ENCODE measurements around the gene NUP42.

The NUP42 gene

GRCh38 chr7:23239698-23240097, 57.9 kb downstream of the NUP42 start:
- no peak for DNase-seq (ENCODE audit: insufficient read length, low spot score)
- no peak for FAIRE-seq
- TF ChIP-seq TAF1 (IDR thresholded peaks at IDR 0.05; ENCODE audit: low read depth, low read length) = no peak
- TF ChIP-seq POLR2A (IDR thresholded peaks at IDR 0.05; ENCODE audit: low read depth, low read length) = no peak
- no peak for TF ChIP-seq POU2F2 (IDR thresholded peaks at IDR 0.05; ENCODE audit: low read depth, low read length)
- TF ChIP-seq PAX5 (IDR thresholded peaks at IDR 0.05; ENCODE audit: insufficient read depth, low read length, severe bottlenecking) = no peak
- no peak for TF ChIP-seq SPI1 (IDR thresholded peaks at IDR 0.05; ENCODE audit: low read depth, low read length)
- TF ChIP-seq POLR2AphosphoS5 (IDR thresholded peaks at IDR 0.05; ENCODE audit: low read depth, low read length) = no peak

GRCh38 chr7:23242321-23242720, 60.5 kb downstream of the NUP42 start:
- TF ChIP-seq TAF1 (IDR thresholded peaks at IDR 0.05; ENCODE audit: low read depth, low read length) = no peak
- TF ChIP-seq POLR2A (IDR thresholded peaks at IDR 0.05; ENCODE audit: low read depth, low read length) = no peak
- no peak for TF ChIP-seq PAX5 (IDR thresholded peaks at IDR 0.05; ENCODE audit: insufficient read depth, low read length, severe bottlenecking)
- TF ChIP-seq SPI1 (IDR thresholded peaks at IDR 0.05; ENCODE audit: low read depth, low read length) = 0 out of 2 replicates have a peak, but pooled peaks have one; percentile 17
- DNase-seq (ENCODE audit: insufficient read length, low spot score) (no peak), FAIRE-seq (no peak)

- no peak for FAIRE-seq
- DNase-seq (ENCODE audit: insufficient read length, low spot score) = no peak
- TF ChIP-seq POLR2A (IDR thresholded peaks at IDR 0.05; ENCODE audit: low read depth, low read length) (no peak), TAF1 (IDR thresholded peaks at IDR 0.05; ENCODE audit: low read depth, low read length) (no peak), PAX5 (IDR thresholded peaks at IDR 0.05; ENCODE audit: insufficient read depth, low read length, severe bottlenecking) (no peak), SPI1 (IDR thresholded peaks at IDR 0.05; ENCODE audit: low read depth, low read length) (no peak), POLR2AphosphoS5 (IDR thresholded peaks at IDR 0.05; ENCODE audit: low read depth, low read length) (no peak), POU2F2 (IDR thresholded peaks at IDR 0.05; ENCODE audit: low read depth, low read length) (no peak)
Observed at GRCh38 chr7:23242935-23243334, 61.1 kb downstream of the NUP42 start.

DNA sequence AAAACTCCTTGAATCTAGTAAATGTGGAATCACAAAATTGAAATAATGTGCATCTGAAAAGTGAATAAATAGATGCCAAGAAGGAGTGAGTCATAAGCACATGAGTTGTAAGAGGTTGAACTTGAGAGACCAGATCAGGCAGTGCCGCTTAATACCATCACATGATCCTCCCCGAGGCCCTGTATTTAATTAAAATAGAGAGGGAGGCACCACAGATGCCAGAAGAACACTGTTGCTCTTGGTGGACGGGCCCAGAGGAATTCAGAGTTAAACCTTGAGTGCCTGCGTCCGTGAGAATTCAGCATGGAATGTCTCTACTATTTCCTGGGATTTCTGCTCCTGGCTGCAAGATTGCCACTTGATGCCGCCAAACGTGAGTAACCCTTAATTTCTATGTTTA, 64.7 kb downstream of the NUP42 start, which contains the start of gene GPNMB:
Gene GPNMB, plus strand, starts transcription at position 221 of the 400 bp plus-strand sequence. Its CDS starts 83 bp downstream, at position 304.
- FAIRE-seq (no peak), DNase-seq (ENCODE audit: insufficient read length, low spot score) (no peak)
- no peak for TF ChIP-seq SPI1 (IDR thresholded peaks at IDR 0.05; ENCODE audit: low read depth, low read length)
- no peak for TF ChIP-seq TAF1 (IDR thresholded peaks at IDR 0.05; ENCODE audit: low read depth, low read length)
- no peak for TF ChIP-seq POU2F2 (IDR thresholded peaks at IDR 0.05; ENCODE audit: low read depth, low read length)
- no peak for TF ChIP-seq POLR2A (IDR thresholded peaks at IDR 0.05; ENCODE audit: low read depth, low read length)
- TF ChIP-seq POLR2AphosphoS5 (IDR thresholded peaks at IDR 0.05; ENCODE audit: low read depth, low read length) = no peak
- TF ChIP-seq PAX5 (IDR thresholded peaks at IDR 0.05; ENCODE audit: insufficient read depth, low read length, severe bottlenecking) = no peak

DNA sequence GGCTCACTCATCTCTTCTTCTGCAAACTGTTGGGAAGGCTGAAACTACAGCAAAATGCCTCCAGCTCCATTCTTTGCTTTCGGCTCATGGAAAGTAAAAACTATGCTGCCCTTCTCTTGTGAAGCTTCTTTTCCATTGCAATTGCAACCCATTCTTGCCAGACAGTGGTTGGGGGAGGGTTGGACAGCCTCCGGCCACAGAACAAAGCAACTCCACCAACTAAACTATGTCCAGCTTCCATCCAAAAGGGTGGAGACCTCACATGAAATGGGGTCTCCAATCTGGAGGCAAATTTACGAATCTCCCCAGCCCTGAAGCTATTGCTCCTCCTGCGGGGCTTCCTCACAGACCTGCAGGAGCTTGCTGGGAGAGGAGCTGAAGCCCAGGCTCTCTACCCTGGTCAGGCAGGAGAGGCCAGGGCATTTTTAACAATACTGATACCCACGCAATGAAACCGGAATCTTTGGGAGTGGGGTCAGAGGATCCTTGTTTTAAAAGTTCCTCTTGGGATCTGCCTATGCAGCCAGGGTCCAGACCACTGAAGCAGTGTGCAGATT, 65.3 kb downstream of the NUP42 start:
- DNase-seq (ENCODE audit: insufficient read length, low spot score) (no peak), FAIRE-seq (no peak)
- TF ChIP-seq POLR2A (IDR thresholded peaks at IDR 0.05; ENCODE audit: low read depth, low read length) (no peak), POU2F2 (IDR thresholded peaks at IDR 0.05; ENCODE audit: low read depth, low read length) (no peak), PAX5 (IDR thresholded peaks at IDR 0.05; ENCODE audit: insufficient read depth, low read length, severe bottlenecking) (no peak), POLR2AphosphoS5 (IDR thresholded peaks at IDR 0.05; ENCODE audit: low read depth, low read length) (no peak), TAF1 (IDR thresholded peaks at IDR 0.05; ENCODE audit: low read depth, low read length) (no peak), SPI1 (IDR thresholded peaks at IDR 0.05; ENCODE audit: low read depth, low read length) (no peak)

DNA sequence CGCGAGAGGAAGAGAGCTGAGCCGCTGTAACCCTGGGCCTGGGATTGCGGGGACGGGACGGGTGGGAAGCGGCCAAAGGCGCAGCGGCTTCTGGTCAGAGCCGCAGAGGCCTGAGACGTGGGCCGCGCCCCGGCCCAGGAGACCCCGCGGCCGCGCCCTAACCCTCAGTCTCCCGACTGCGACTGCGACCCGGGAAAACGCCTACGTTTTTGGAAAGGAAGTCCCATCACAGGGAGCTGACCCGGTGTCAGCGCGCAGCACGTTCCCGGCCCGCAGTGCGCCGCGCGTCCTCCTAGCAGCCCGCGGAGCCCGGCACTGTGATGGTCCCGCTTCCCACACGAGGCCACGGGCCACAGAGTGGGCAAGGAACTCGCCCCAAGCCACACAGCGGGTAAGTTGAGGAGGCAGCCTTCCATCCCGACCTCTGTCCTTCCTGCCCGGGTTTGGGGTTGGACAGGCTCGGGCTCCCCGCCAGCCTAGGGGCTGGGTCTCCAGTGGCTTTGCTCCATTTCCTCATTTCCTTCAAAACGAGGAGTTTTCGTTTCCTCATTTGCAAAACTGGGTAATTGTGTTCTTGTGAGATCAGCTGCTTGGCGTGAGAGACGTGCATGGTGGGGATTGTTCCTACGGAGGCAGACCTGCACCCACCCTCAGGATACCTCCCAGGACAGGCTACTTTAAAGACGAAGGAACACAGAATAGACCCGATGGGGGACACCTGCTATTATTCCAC, 65.9 kb downstream of the NUP42 start:
- FAIRE-seq (peak; percentile 90), DNase-seq (ENCODE audit: insufficient read length, low spot score) (peak; percentile 34)
- TF ChIP-seq SPI1 (IDR thresholded peaks at IDR 0.05; ENCODE audit: low read depth, low read length) (peak; percentile 93), POLR2AphosphoS5 (IDR thresholded peaks at IDR 0.05; ENCODE audit: low read depth, low read length) (no peak)

DNA sequence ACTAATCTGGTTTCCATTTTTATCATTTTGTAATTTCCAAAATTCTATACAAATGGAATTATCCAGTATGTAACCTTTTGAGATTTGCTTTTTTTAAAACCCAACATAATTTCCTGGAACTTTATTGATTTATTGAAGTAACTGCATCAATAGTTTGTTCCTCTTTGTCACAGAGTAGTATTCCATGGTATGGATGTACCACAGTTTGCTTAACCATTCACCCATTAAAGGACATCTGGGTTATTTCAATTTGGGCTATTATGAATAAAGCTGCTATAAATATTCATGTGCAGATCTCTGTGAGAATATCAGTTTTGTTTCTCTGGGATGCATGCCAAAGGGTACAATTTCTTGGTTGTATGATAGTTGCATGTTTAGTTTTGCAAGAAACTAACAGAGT, 67.6 kb downstream of the NUP42 start:
- FAIRE-seq = no peak

More for the DNA sequence above, 67.6 kb downstream of the NUP42 start:
- no peak for DNase-seq (ENCODE audit: insufficient read length, low spot score)
- TF ChIP-seq SPI1 (IDR thresholded peaks at IDR 0.05; ENCODE audit: low read depth, low read length) (no peak), POLR2AphosphoS5 (IDR thresholded peaks at IDR 0.05; ENCODE audit: low read depth, low read length) (no peak), TAF1 (IDR thresholded peaks at IDR 0.05; ENCODE audit: low read depth, low read length) (no peak)

Data from GM12891 (cell line).